Gastroesophageal sphincter (tissue), 3 donors: ENCODE data around the gene PARPBP.
A peak's percentile ranks its signal among the peaks of the same experiment; 100 is the strongest.

Experiments used
- POLR2A ChIP-seq, 2 donors: fragments of 450-650 bp; IDR thresholded peaks; one replicate each; pipeline ENCODE4 v1.6.1; 2017; ENCODE audit warnings: antibody characterized with exemption in 2 of 2, mild to moderate bottlenecking in 2 of 2, moderate library complexity in 1 of 2
- POLR2AphosphoS5 ChIP-seq: sonication (generic); formaldehyde crosslinking; IDR thresholded peaks from one replicate; pipeline ENCODE4 v1.6.1; 2017; ENCODE audit warnings: antibody characterized with exemption
- TF ChIP-seq, protein P1 (sequence below), 4 experiments: fragments of 200-600 bp in 2 of 4; fragments of 450-650 bp in 2 of 4; sonication (generic) in 1 of 4; IDR thresholded peaks; one replicate each; pipeline ENCODE4 v1.5.1; 2017 to 2019; ENCODE audit warnings: antibody characterized with exemption in 4 of 4, mild to moderate bottlenecking in 2 of 4, moderate library complexity in 2 of 4

GRCh38 chr12:102095677-102096263 lies 24.2 kb upstream of the PARPBP start:
- TF ChIP-seq POLR2A (IDR thresholded peaks at IDR 0.05) (no peak), POLR2AphosphoS5 (no peak)
- TF ChIP-seq, protein P1, sequence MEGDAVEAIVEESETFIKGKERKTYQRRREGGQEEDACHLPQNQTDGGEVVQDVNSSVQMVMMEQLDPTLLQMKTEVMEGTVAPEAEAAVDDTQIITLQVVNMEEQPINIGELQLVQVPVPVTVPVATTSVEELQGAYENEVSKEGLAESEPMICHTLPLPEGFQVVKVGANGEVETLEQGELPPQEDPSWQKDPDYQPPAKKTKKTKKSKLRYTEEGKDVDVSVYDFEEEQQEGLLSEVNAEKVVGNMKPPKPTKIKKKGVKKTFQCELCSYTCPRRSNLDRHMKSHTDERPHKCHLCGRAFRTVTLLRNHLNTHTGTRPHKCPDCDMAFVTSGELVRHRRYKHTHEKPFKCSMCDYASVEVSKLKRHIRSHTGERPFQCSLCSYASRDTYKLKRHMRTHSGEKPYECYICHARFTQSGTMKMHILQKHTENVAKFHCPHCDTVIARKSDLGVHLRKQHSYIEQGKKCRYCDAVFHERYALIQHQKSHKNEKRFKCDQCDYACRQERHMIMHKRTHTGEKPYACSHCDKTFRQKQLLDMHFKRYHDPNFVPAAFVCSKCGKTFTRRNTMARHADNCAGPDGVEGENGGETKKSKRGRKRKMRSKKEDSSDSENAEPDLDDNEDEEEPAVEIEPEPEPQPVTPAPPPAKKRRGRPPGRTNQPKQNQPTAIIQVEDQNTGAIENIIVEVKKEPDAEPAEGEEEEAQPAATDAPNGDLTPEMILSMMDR (IDR thresholded peaks at IDR 0.05), result peak in 1 of 4 experiments; percentile 30
